ENCODE data around the gene NDUFAF2. TPM values are rescaled to one million over a fixed set of nuclear protein-coding genes. Genes with fewer than 3 reads are reported as not detected.

The NDUFAF2 gene
- total RNA-seq, 1 donor from 2014 or later, result 21.3 TPM

DNA sequence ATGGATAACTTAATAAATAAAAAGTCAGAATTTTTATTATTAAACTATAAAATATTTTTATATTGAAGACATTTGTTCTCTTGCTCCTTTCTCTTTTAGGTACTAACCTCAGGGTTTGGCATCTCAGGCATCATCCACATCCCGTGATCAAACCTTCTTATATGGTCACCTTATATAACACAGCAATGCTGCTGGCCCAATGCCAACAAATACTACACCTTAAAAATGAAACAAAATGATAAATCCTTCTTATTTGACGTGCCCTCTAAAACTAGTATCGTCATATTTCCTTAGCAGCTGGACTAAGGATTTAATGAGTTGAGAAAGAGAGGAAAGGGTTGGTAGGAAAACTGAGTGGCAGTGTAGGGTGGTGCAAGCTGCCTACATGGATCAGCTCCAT, 56.6 kb downstream of the NDUFAF2 start:
- Mint-ChIP-seq H3K4me1 (no peaks in the 10 kb centered on the region), H3K27ac (no peak overlapping the region), H3K36me3 (no peaks in the 10 kb centered on the region), H3K9me3 (peaks cover 7% of the 10 kb centered on the region), H3K27me3 (ENCODE audit: low read depth) (no peaks in the 10 kb centered on the region), H3K4me3 (no peak overlapping the region)
- DNase-seq (ENCODE audit: low spot score in 2 of 2, unreplicated experiment in 2 of 2), result no peak
- TF ChIP-seq, protein P1, sequence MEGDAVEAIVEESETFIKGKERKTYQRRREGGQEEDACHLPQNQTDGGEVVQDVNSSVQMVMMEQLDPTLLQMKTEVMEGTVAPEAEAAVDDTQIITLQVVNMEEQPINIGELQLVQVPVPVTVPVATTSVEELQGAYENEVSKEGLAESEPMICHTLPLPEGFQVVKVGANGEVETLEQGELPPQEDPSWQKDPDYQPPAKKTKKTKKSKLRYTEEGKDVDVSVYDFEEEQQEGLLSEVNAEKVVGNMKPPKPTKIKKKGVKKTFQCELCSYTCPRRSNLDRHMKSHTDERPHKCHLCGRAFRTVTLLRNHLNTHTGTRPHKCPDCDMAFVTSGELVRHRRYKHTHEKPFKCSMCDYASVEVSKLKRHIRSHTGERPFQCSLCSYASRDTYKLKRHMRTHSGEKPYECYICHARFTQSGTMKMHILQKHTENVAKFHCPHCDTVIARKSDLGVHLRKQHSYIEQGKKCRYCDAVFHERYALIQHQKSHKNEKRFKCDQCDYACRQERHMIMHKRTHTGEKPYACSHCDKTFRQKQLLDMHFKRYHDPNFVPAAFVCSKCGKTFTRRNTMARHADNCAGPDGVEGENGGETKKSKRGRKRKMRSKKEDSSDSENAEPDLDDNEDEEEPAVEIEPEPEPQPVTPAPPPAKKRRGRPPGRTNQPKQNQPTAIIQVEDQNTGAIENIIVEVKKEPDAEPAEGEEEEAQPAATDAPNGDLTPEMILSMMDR (IDR thresholded peaks at IDR 0.05; ENCODE audit: unreplicated experiment), result no peak

DNA sequence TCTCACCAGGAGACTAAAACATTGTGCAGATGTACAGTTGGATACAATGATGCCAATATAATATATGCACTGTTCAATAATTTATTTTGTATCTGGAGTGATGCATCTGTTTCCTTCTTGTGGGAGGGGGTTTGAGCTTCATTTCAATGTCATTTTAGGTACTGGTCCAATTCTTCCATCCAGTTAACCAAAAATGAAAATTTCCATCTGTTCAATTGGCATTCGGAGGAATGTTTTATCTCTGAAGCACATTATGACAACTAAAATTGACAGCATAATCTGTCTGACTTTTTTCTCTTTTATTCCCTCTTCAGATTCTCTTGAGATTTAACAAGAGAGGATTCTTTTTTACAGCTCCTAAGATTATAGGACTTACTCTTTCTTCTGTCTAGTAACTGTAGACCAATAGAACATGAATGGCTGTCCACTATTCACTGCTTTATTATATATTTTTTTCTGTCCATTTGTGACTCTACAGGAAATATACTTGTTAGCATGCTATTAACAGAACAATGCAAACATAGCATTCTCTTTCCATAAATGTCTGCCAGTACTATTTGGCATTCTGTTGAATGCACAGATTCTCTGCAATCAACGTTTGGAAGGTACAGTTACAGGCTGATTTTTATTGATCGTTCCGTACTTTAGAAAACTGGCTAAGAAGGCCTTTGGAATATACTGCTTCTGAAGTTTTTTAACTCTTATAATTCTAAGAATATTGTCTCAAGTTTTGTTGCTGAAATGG, 57.8 kb downstream of the NDUFAF2 start:
- Mint-ChIP-seq H3K4me3 (no peak overlapping the region), H3K27me3 (ENCODE audit: low read depth) (no peaks in the 10 kb centered on the region), H3K36me3 (no peaks in the 10 kb centered on the region), H3K27ac (no peak overlapping the region), H3K9me3 (peaks cover 7% of the 10 kb centered on the region), H3K4me1 (no peaks in the 10 kb centered on the region)
- TF ChIP-seq, protein P1 (IDR thresholded peaks at IDR 0.05; ENCODE audit: unreplicated experiment), result no peak
- DNase-seq (ENCODE audit: low spot score in 2 of 2, unreplicated experiment in 2 of 2), result no peak

DNA sequence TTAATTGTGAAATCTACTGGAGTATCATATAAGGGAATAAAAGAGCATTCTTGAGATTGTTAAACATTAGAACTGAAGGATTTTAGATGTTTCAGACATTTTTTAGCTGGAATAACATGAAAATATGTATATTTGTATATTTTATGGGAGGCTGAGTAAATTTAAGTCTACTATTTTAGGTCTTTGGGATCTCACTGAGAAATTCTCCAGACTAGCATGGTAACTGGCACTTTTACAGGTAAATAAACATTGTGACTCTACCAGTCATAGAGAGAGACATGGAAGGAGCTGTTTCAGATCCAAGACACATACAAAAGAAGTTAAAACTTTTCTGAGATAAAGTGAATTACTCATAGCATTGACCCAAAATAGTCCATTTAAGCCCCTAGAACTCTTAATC, 59.4 kb downstream of the NDUFAF2 start:
- peaks cover 7% of the 10 kb centered on the region for H3K9me3 Mint-ChIP-seq
- H3K4me1 Mint-ChIP-seq, result no peaks in the 10 kb centered on the region
- no peak for DNase-seq (ENCODE audit: low spot score in 2 of 2, unreplicated experiment in 2 of 2)
- no peaks in the 10 kb centered on the region for H3K36me3 Mint-ChIP-seq
- TF ChIP-seq, protein P1 (IDR thresholded peaks at IDR 0.05; ENCODE audit: unreplicated experiment), result no peak
- H3K27me3 Mint-ChIP-seq (ENCODE audit: low read depth), result no peaks in the 10 kb centered on the region
- no peak overlapping the region for H3K27ac Mint-ChIP-seq
- H3K4me3 Mint-ChIP-seq, result no peak overlapping the region

DNA sequence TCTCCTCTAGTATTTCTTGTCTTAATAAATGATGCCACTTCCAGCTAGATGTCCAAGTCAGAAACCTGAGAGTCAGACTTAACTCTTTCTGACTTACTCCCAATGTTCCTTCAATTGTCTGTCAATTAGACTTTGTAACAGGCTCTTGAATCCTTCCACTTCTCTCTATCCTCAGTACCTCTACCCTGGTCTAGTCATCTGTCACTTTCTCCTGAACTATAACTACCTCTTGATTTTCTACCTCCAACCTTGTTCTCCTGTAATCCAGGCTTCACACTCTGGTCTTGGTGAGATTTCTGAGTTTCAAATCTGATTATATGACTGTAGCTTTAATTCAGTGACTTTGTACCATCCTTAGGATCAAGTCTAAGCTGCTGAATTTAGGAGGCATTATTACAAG, 64.9 kb downstream of the NDUFAF2 start:
- Mint-ChIP-seq H3K27ac (no peak overlapping the region), H3K4me3 (no peak overlapping the region), H3K4me1 (no peaks in the 10 kb centered on the region), H3K36me3 (no peaks in the 10 kb centered on the region), H3K9me3 (peaks cover 4% of the 10 kb centered on the region), H3K27me3 (ENCODE audit: low read depth) (no peaks in the 10 kb centered on the region)
- TF ChIP-seq, protein P1 (IDR thresholded peaks at IDR 0.05; ENCODE audit: unreplicated experiment), result no peak
- DNase-seq (ENCODE audit: low spot score in 2 of 2, unreplicated experiment in 2 of 2), result no peak

DNA sequence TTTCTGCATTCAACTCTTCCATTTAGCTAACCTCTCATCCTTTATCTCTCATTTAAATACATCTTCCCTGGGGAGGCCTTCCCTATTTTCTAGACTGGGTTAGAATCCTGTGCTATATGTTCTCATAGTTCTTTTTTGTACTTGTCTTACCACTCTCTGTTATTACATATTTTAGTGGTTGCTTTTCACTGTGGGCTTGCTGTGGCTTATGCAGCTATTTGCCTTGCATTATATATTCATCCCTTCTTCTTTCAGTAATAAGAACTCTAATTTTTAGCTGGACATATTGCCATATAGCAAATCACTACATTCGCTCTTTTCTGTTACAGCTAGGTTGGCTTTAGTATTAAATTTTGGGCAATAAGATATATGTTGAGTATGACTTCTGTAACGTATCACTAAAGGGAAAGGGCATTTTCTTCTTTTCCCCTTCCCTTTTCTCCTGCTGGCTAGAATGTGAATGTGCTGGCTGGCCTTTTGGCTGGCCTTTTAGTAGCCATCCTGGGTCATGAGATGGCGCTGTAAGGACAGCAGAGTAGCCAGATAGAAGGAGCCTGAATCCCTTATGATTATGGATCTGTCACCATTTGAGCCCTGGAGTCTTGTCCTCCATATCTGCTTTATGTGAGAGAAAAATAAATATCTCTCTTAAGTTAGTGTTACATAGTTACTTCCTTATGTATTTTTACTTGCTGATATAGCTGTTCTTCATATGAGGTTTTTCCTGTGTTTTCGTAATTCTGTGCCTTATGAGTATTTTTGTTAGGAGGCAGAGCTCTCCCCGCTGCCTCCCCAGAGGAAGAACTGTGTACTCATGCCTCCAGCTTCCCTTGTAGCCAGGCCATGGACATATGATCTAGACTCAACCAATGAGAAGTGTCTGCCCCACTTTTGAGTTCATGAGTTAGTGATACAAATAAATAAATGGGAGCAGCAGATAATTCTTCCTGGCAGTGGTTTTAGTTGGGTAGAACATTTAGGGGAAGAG, 65.8 kb downstream of the NDUFAF2 start:
- Mint-ChIP-seq H3K4me3 (no peak overlapping the region), H3K9me3 (peaks cover under 1% of the 10 kb centered on the region)
- no peak for DNase-seq (ENCODE audit: low spot score in 2 of 2, unreplicated experiment in 2 of 2)

More for the DNA sequence above, 65.8 kb downstream of the NDUFAF2 start:
- Mint-ChIP-seq H3K27me3 (ENCODE audit: low read depth) (no peaks in the 10 kb centered on the region), H3K27ac (no peak overlapping the region), H3K4me1 (no peaks in the 10 kb centered on the region), H3K36me3 (no peaks in the 10 kb centered on the region)
- TF ChIP-seq, protein P1 (IDR thresholded peaks at IDR 0.05; ENCODE audit: unreplicated experiment), result no peak
